H1 (cell line): ENCODE measurements around the gene PRKCZ. TPM values are rescaled to one million over a fixed set of nuclear protein-coding genes. Genes with fewer than 3 reads are reported as not detected.

Experiments used
- CTCF ChIA-PET: fragments of 300-600 bp; sonication (Branson Sonifier 250); formaldehyde crosslinking; loops from one replicate; lab custom pipeline; 2021; ENCODE audit not compliant: partially characterized antibody; lab: Charles Lee
- POLR2A ChIA-PET: fragments of 300-600 bp; sonication (Branson Sonifier 250); formaldehyde crosslinking; loops from one replicate; lab custom pipeline; 2021; ENCODE audit warnings: inconsistent platforms; ENCODE audit not compliant: partially characterized antibody; lab: Charles Lee
- DNase-seq, 2 experiments: peaks; one replicate each; pipeline versions ENCODE4 v3.0.0 to v3.0.0-alpha.2; 2010 to 2022; ENCODE audit warnings: low spot score in 2 of 2, low read depth in 1 of 2, mixed read lengths in 1 of 2
- FAIRE-seq: peaks from 2 replicates; lab custom pipeline; 2011; peaks lifted over from hg19 to GRCh38; lab: Jason Lieb, UNC
- H2AFZ ChIP-seq: 2 replicates; pipeline ENCODE4 v1.8.1; 2012; ENCODE audit warnings: low read length, inconsistent platforms
- H2AK5ac ChIP-seq: 2 replicates; pipeline ENCODE4 v1.6.1; 2013; ENCODE audit warnings: low read depth, low read length
- H2BK120ac ChIP-seq: replicated peaks from 2 replicates; pipeline ENCODE3; 2013; ENCODE audit warnings: low read depth, low read length, inconsistent platforms
- H2BK12ac ChIP-seq: 2 replicates; pipeline ENCODE4 v1.6.1; 2013; ENCODE audit warnings: low read depth, low read length
- H2BK15ac ChIP-seq: 2 replicates; pipeline ENCODE4 v1.6.1; 2013; ENCODE audit warnings: low read length
- H2BK20ac ChIP-seq: 2 replicates; pipeline ENCODE4 v1.6.1; 2013; ENCODE audit warnings: low read length
- H2BK5ac ChIP-seq: 2 replicates; pipeline ENCODE4 v1.6.1; 2013; ENCODE audit warnings: low read depth, low read length
- H3K14ac ChIP-seq: 2 replicates; pipeline ENCODE4 v1.6.1; 2013; ENCODE audit warnings: inconsistent platforms; ENCODE audit not compliant: insufficient read length
- H3K18ac ChIP-seq: 2 replicates; pipeline ENCODE4 v1.6.1; 2013; ENCODE audit warnings: low read length; ENCODE audit errors: extremely low read depth
- H3K23ac ChIP-seq: 2 replicates; pipeline ENCODE4 v1.6.1; 2013; ENCODE audit warnings: inconsistent platforms; ENCODE audit not compliant: insufficient read length
- H3K23me2 ChIP-seq: 2 replicates; pipeline ENCODE4 v1.6.1; 2013; ENCODE audit warnings: low read depth, low read length
- H3K27ac ChIP-seq: 2 replicates; pipeline ENCODE4 v1.6.1; 2011; ENCODE audit warnings: low read depth, low read length, inconsistent platforms
- H3K27me3 ChIP-seq, 4 experiments: replicated peaks in 1 of 4; 1 replicate in 1 of 4; 2 replicates in 3 of 4; pipeline versions ENCODE4 v1.6.1 to v1.8.1; 2011 to 2013; ENCODE audit warnings: low read length in 3 of 4, mild to moderate bottlenecking in 3 of 4, inconsistent platforms in 2 of 4, mixed read lengths in 2 of 4, moderate library complexity in 1 of 4; ENCODE audit not compliant: control insufficient read depth in 3 of 4, insufficient read depth in 3 of 4; ENCODE audit errors: extremely low read depth in 1 of 4
- H3K36me3 ChIP-seq, 4 experiments: 2 replicates each; pipeline versions ENCODE4 v1.6.1 to v1.8.1; 2011 to 2013; ENCODE audit warnings: mild to moderate bottlenecking in 4 of 4, low read length in 3 of 4, moderate library complexity in 2 of 4, control low read depth in 1 of 4, inconsistent platforms in 1 of 4; ENCODE audit not compliant: insufficient read depth in 4 of 4, control insufficient read depth in 2 of 4
- H3K4ac ChIP-seq: replicated peaks from 2 replicates; pipeline ENCODE3; 2013; ENCODE audit warnings: low read length, low read depth, mixed read lengths, inconsistent platforms; ENCODE audit not compliant: insufficient read length
- H3K4me1 ChIP-seq, 4 experiments: replicated peaks in 1 of 4; 1 replicate in 1 of 4; 2 replicates in 3 of 4; pipeline versions ENCODE4 v1.6.1 to v1.8.1; 2011 to 2013; ENCODE audit warnings: low read length in 3 of 4, inconsistent platforms in 2 of 4, mixed read lengths in 1 of 4; ENCODE audit not compliant: insufficient read depth in 4 of 4, control insufficient read depth in 3 of 4
- H3K4me2 ChIP-seq, 2 experiments: 2 replicates each; pipeline versions ENCODE4 v1.6.1 to v1.8.1; 2011 to 2013; ENCODE audit warnings: low read depth in 2 of 2, low read length in 2 of 2, control low read depth in 1 of 2, inconsistent platforms in 1 of 2, mild to moderate bottlenecking in 1 of 2; ENCODE audit not compliant: insufficient read depth in 1 of 2
- H3K4me3 ChIP-seq, 4 experiments: fragments of 200-600, 300-600 bp in 1 of 4; sonication (generic), shearing (Covaris generic), sonication (Bioruptor Twin) in 1 of 4; 2 replicates each; pipeline versions ENCODE4 v1.5.1 to v1.8.1; 2011 to 2016; ENCODE audit warnings: low read length in 4 of 4, low read depth in 3 of 4, control low read depth in 2 of 4, inconsistent platforms in 2 of 4, mild to moderate bottlenecking in 2 of 4, mixed read lengths in 1 of 4, moderate library complexity in 1 of 4; ENCODE audit not compliant: insufficient read depth in 2 of 4; ENCODE audit errors: extremely low read depth in 1 of 4
- H3K56ac ChIP-seq: replicated peaks from 2 replicates; pipeline ENCODE3; 2013; ENCODE audit warnings: low read depth, mild to moderate bottlenecking, mixed read lengths, low read length, inconsistent platforms; ENCODE audit not compliant: insufficient read length
- H3K79me1 ChIP-seq: 2 replicates; pipeline ENCODE4 v1.6.1; 2013; ENCODE audit warnings: low read depth, low read length, control low read depth
- H3K79me2 ChIP-seq, 2 experiments: 2 replicates each; pipeline versions ENCODE4 v1.6.1 to v1.8.1; 2012 to 2013; ENCODE audit warnings: low read length in 2 of 2, mild to moderate bottlenecking in 2 of 2, inconsistent platforms in 1 of 2; ENCODE audit not compliant: insufficient read depth in 2 of 2, control insufficient read depth in 1 of 2
- H3K9ac ChIP-seq, 4 experiments: replicated peaks in 1 of 4; 1 replicate in 1 of 4; 2 replicates in 3 of 4; pipeline versions ENCODE4 v1.6.1 to v1.8.1; 2011 to 2013; ENCODE audit warnings: low read depth in 3 of 4, low read length in 3 of 4, control low read depth in 2 of 4, mild to moderate bottlenecking in 2 of 4, moderate library complexity in 2 of 4, inconsistent platforms in 1 of 4; ENCODE audit errors: extremely low read depth in 1 of 4
- H3K9me3 ChIP-seq, 2 experiments: 2 replicates each; pipeline versions ENCODE4 v1.6.1 to v1.8.1; 2012 to 2013; ENCODE audit warnings: mild to moderate bottlenecking in 2 of 2, moderate library complexity in 2 of 2, control low read depth in 1 of 2, inconsistent platforms in 1 of 2, low read depth in 1 of 2, low read length in 1 of 2, mixed read lengths in 1 of 2; ENCODE audit not compliant: insufficient read depth in 2 of 2
- H4K20me1 ChIP-seq, 2 experiments: replicated peaks in 1 of 2; 2 replicates each; pipeline versions ENCODE3 to v1.8.1; 2011 to 2013; ENCODE audit warnings: inconsistent platforms in 2 of 2, low read length in 2 of 2, mild to moderate bottlenecking in 1 of 2; ENCODE audit not compliant: insufficient read depth in 2 of 2, control insufficient read depth in 1 of 2
- H4K5ac ChIP-seq: 2 replicates; pipeline ENCODE4 v1.6.1; 2013; ENCODE audit warnings: low read length, low read depth, mixed read lengths, inconsistent platforms; ENCODE audit not compliant: insufficient read length
- H4K8ac ChIP-seq: 2 replicates; pipeline ENCODE4 v1.8.0; 2013; ENCODE audit warnings: mild to moderate bottlenecking, moderate library complexity, low read length, inconsistent platforms; ENCODE audit not compliant: insufficient read depth; ENCODE audit errors: extremely low read depth
- H4K91ac ChIP-seq: replicated peaks from 2 replicates; pipeline ENCODE3; 2013; ENCODE audit warnings: low read length, mixed read lengths, inconsistent platforms; ENCODE audit not compliant: insufficient read length
- ASH2L ChIP-seq: fragments of 200-600, 300-600 bp; sonication (generic); IDR thresholded peaks from one replicate; pipeline ENCODE4 v1.7.1; 2017; ENCODE audit warnings: low read length
- CHD1 ChIP-seq: IDR thresholded peaks from 2 replicates; pipeline ENCODE4 v1.6.1; 2012; ENCODE audit warnings: low read depth, low read length, improper control_type of control experiment
- GTF2F1 ChIP-seq: IDR thresholded peaks from 2 replicates; pipeline ENCODE4 v1.6.1; 2012; ENCODE audit warnings: low read depth, low read length, improper control_type of control experiment, borderline replicate concordance
- JUND ChIP-seq: IDR thresholded peaks from 2 replicates; pipeline ENCODE4 v1.6.1; 2011; ENCODE audit warnings: mild to moderate bottlenecking, improper control_type of control experiment, low read length
- POLR2A ChIP-seq, 2 experiments: IDR thresholded peaks; 1 replicate in 1 of 2; 2 replicates in 1 of 2; pipeline ENCODE4 v1.6.1; 2011; ENCODE audit warnings: low read depth in 2 of 2, low read length in 2 of 2, mild to moderate bottlenecking in 2 of 2; ENCODE audit errors: control extremely low read depth in 1 of 2
- RNF2 ChIP-seq: fragments of 200-900, 300-1000 bp; sonication (generic); IDR thresholded peaks from 2 replicates; pipeline ENCODE4 v1.7.1; 2016; ENCODE audit warnings: borderline replicate concordance, low read depth, mild to moderate bottlenecking, antibody characterized with exemption, low read length; ENCODE audit not compliant: poor library complexity, severe bottlenecking; ENCODE audit errors: missing control alignments
- TAF1 ChIP-seq: IDR thresholded peaks from 2 replicates; pipeline ENCODE4 v1.6.1; 2011; ENCODE audit warnings: mild to moderate bottlenecking, low read depth, low read length
- YY1 ChIP-seq: IDR thresholded peaks from 2 replicates; pipeline ENCODE4 v1.6.1; 2011; ENCODE audit warnings: low read depth, mild to moderate bottlenecking, low read length
- WGBS, 2 experiments: shearing (Covaris generic) in 1 of 2; methylation state at CpG; one replicate each; pipeline versions ENCODE4 v1.1.6 to v1.1.7; 2013 to 2015; ENCODE audit warnings: low lambda C conversion rate in 2 of 2, mixed read lengths in 2 of 2, inconsistent platforms in 1 of 2, low coverage in 1 of 2, missing lambda C conversion rate in 1 of 2; ENCODE audit not compliant: insufficient replicate concordance in 2 of 2, insufficient coverage in 1 of 2, insufficient read length in 1 of 2; ENCODE audit errors: extremely low coverage in 1 of 2, missing lambda C conversion rate in 1 of 2; 5-methylcytosine and 5-hydroxymethylcytosine counted together
- polyA plus RNA-seq, 7 experiments: library from polyadenylated mRNA; depleted of rRNA in 3 of 7; stranded (reverse) in 5 of 7; unstranded in 2 of 7; fragments of >200 nt in 5 of 7; fragments of 200-250 nt in 2 of 7; gene quantifications; 1 replicate in 5 of 7; 2 replicates in 1 of 7; 4 replicates in 1 of 7; pipeline versions ENCODE4 v1.2.1 to v1.2.3, GENCODE V29; 2011 to 2013; ENCODE audit warnings: missing spikeins in 2 of 7, mixed read lengths in 2 of 7
- total RNA-seq: library from RNA; stranded (reverse); fragmentation: NEBNext Ultra II Directional; extraction: Animal tissue kit (Norgen Biotek cat#: 25700); gene quantifications from 2 replicates; pipeline ENCODE4 v1.2.1, GENCODE V29; 2021

PRKCZ gene
- total and polyA plus RNA-seq, 2 of the 8 experiments (the other 6 are each of a cell fraction or from before 2014, with no cell fraction given) = 37.4 to 45.1 TPM

DNA sequence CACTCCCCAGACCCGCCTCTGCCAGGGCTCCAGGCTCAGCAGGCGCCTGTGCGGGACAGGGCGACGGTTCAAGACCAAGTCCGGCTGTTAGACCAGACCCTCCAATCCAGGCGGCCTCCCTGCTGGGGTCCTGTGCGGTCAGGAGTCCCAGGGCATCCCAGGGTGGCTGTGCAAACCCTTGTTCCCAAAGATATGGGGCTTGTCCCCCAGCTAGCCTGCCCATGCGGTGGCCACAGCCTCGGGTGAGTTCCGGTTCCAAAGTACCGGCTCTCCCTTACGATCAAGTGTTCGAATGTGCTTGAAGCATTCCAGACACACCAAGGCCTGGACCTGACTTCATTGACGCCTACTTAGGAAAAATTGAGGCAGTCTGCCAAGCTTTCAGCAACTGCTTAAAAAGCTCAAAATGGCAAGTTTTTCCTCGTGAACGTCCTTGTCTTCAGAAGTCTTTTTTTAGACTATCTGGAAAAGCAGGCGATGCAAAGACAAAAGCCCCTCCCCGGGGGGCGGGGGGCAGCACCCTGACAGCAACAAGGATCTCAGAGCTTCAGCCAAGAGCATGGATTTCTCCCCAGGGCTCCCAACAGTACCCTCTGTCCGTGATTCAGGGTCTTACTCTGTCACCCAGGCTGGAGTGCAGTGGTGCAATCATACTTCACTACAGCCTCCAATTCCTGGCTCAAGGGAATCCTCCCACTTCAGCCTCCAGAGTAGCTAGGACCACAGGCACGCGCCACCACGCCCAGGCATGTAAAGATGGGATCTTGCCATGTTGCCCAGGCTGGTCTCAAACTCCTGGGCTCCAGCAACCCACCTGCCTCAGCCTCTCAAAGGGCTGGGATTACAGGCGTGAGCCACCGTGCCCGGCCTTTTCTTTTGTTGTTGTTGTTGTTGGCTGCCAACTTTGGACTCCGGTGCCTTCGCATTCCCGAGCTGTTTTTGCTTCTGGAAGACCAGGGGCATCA lies 142.1 kb downstream of the PRKCZ start:
- H2BK12ac ChIP-seq = no peak overlapping the region
- peaks cover 2% of the 10 kb centered on the region; the same call in 1 of the 2 replicates for H3K79me1 ChIP-seq
- peaks cover 4% of the 10 kb centered on the region; the same call in 1 of the 2 replicates for H3K23me2 ChIP-seq
- H4K8ac ChIP-seq = peak overlapping the region; percentile 48; the same call in 1 of the 2 replicates
- H2AK5ac ChIP-seq = no peak overlapping the region
- no peak overlapping the region for H2AFZ ChIP-seq
- CTCF ChIA-PET = interaction anchor here (2.0 to 14.1 kb wide), 3 partner anchors 18 to 190 kb away, joined by 5 to 154 read pairs (median 10); no protein-coding TSS in a partner anchor
- no peak overlapping the region for H3K56ac ChIP-seq
- H3K27ac ChIP-seq = no peak overlapping the region
- FAIRE-seq (no peak), DNase-seq (no peak)
- peaks cover 0 to 3% (median 1%) of the 10 kb centered on the region in 4 experiments; a peak in 3 of 8 replicates for H3K36me3 ChIP-seq
- POLR2A ChIA-PET = interaction anchor here (1.3 to 2.3 kb wide), 2 partner anchors 11 to 37 kb away, joined by 4 to 7 read pairs; no protein-coding TSS in a partner anchor
- no peak overlapping the region for H4K5ac ChIP-seq
- H2BK5ac ChIP-seq = no peak overlapping the region
- H3K4me1 ChIP-seq = peaks cover 0 to 16% (median 7%) of the 10 kb centered on the region in 4 experiments; a peak in 6 of 7 replicates
- H3K18ac ChIP-seq = no peak overlapping the region
- H3K79me2 ChIP-seq = peaks cover 0 to 26% of the 10 kb centered on the region in 2 experiments; a peak in 1 of 4 replicates
- no peak overlapping the region for H2BK120ac ChIP-seq
- no peak overlapping the region for H3K14ac ChIP-seq
- H3K4me3 ChIP-seq = no peak overlapping the region
- no peaks in the 10 kb centered on the region for H3K27me3 ChIP-seq
- H3K4ac ChIP-seq = no peak overlapping the region
- no peak overlapping the region for H2BK15ac ChIP-seq
- no peak overlapping the region for H3K23ac ChIP-seq
- H2BK20ac ChIP-seq = no peak overlapping the region
- peaks cover 4 to 13% of the 10 kb centered on the region in 2 experiments for H4K20me1 ChIP-seq
- H3K4me2 ChIP-seq = no peak overlapping the region; a peak in 1 of 4 replicates
- H4K91ac ChIP-seq = no peak overlapping the region
- no peak overlapping the region for H3K9ac ChIP-seq
- H3K9me3 ChIP-seq = no peaks in the 10 kb centered on the region
- 92% methylated on average over 27 of the region's 30 CpGs; no CpG with 5 or more reads in 1 of the 2 experiments for WGBS, 2 experiments
- no peak for TF ChIP-seq RNF2
- no peak for TF ChIP-seq ASH2L
- TF ChIP-seq TAF1 = no peak
- no peak for TF ChIP-seq YY1
- TF ChIP-seq GTF2F1 = no peak
- TF ChIP-seq JUND = no peak
- no peak for TF ChIP-seq CHD1
- TF ChIP-seq POLR2A (IDR thresholded peaks at IDR 0.05; ENCODE audit: control extremely low read depth in 1 of 2, low read depth in 2 of 2, low read length in 2 of 2) = no peak
